Measurements from ENCODE around the gene LGR4.

LGR4 gene

DNA sequence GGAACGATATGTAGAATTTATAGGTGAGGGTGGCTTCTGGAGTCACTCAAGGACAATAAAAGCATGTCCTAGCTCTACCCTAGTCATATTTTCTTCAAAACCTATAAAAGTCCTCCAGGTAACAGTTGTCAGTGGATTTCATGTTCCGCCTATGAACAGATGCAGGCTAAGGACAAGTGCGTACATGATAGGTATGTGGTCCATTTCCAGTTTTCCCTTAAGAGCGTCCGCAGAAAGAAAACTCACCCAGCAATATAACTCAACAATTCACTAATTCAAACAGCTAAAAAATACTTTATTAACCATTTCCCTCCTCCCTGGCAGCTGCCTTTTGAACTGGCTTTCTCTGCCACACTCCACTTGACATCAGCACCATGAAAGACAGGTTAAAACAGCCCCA lies 59.4 kb downstream of the LGR4 start:
- H3K9ac ChIP-seq (ENCODE audit: insufficient read length, low read depth), result no peak overlapping the region
- H3K4me3 ChIP-seq (ENCODE audit: insufficient read length, low read depth), result no peak overlapping the region
- TF ChIP-seq SUZ12 (IDR thresholded peaks at IDR 0.05; ENCODE audit: extremely low read depth, insufficient read depth, insufficient read length) (no peak), ZNF274 (IDR thresholded peaks at IDR 0.05; ENCODE audit: low read depth, low read length) (no peak), YY1 (IDR thresholded peaks at IDR 0.05; ENCODE audit: insufficient read depth, insufficient read length) (no peak)
- H3K4me1 ChIP-seq (ENCODE audit: insufficient read depth, insufficient read length), result no peaks in the 10 kb centered on the region
- no peak for DNase-seq (ENCODE audit: low read depth, low spot score)
- H3K27me3 ChIP-seq (ENCODE audit: insufficient read depth, insufficient read length), result no peaks in the 10 kb centered on the region
- H3K36me3 ChIP-seq (ENCODE audit: insufficient read depth, insufficient read length, low read length), result peaks cover 4% of the 10 kb centered on the region
- H3K9me3 ChIP-seq (ENCODE audit: insufficient read depth, low read length), result no peaks in the 10 kb centered on the region

DNA sequence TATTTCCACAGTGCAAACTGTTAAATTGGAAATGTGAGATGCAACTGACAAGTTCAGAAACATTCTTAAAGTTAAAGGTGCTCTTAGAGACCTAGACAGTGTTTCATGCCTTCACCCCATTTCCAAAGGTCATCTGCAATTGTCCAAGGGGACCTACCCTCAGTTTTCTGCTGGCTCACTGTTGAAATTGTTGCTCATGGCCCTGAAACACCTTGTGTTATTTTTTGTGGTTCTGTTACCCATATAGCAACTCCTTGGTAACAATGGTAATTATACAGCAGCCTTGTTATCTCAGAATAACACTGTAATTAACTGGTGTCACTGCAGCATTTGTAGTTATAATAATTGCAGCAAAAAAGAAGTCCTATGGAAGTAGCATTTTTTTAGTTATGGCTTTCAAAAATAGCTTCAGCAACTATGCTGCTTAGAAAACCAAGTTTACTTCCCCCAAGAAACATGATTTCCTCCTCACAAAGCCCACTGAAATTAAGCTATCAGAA lies 60.3 kb downstream of the LGR4 start:
- no peaks in the 10 kb centered on the region for H3K27me3 ChIP-seq (ENCODE audit: insufficient read depth, insufficient read length)
- H3K9ac ChIP-seq (ENCODE audit: insufficient read length, low read depth), result no peak overlapping the region
- H3K4me1 ChIP-seq (ENCODE audit: insufficient read depth, insufficient read length), result no peaks in the 10 kb centered on the region
- no peaks in the 10 kb centered on the region for H3K9me3 ChIP-seq (ENCODE audit: insufficient read depth, low read length)
- H3K36me3 ChIP-seq (ENCODE audit: insufficient read depth, insufficient read length, low read length), result peaks cover 4% of the 10 kb centered on the region
- no peak for DNase-seq (ENCODE audit: low read depth, low spot score)
- no peak overlapping the region for H3K4me3 ChIP-seq (ENCODE audit: insufficient read length, low read depth)
- no peak for TF ChIP-seq ZNF274 (IDR thresholded peaks at IDR 0.05; ENCODE audit: low read depth, low read length)
- TF ChIP-seq YY1 (IDR thresholded peaks at IDR 0.05; ENCODE audit: insufficient read depth, insufficient read length), result no peak

DNA sequence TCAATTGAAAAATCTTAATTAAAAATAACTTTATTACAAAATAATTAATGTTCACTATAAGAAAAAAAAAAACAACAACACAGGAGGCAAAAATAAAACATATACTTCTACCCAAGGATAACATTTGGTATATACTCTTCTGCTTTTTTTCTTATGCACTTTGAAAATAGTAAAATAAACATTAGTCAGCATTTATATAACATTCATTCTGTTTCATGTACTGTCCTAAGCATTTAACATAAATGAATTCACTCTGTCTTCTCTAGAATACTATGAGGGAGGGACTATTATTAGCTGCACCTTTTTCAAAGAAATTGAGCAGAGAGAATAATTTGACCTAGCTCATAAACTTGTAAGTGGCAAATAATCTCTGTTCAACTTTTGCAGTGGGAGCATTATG lies 61.3 kb downstream of the LGR4 start:
- TF ChIP-seq ZNF274 (IDR thresholded peaks at IDR 0.05; ENCODE audit: low read depth, low read length), result no peak
- H3K9me3 ChIP-seq (ENCODE audit: insufficient read depth, low read length), result no peaks in the 10 kb centered on the region
- no peak overlapping the region for H3K4me3 ChIP-seq (ENCODE audit: insufficient read length, low read depth)
- DNase-seq (ENCODE audit: low read depth, low spot score), result no peak
- no peaks in the 10 kb centered on the region for H3K27me3 ChIP-seq (ENCODE audit: insufficient read depth, insufficient read length)
- H3K9ac ChIP-seq (ENCODE audit: insufficient read length, low read depth), result no peak overlapping the region
- H3K4me1 ChIP-seq (ENCODE audit: insufficient read depth, insufficient read length), result no peaks in the 10 kb centered on the region
- peaks cover 4% of the 10 kb centered on the region for H3K36me3 ChIP-seq (ENCODE audit: insufficient read depth, insufficient read length, low read length)

DNA sequence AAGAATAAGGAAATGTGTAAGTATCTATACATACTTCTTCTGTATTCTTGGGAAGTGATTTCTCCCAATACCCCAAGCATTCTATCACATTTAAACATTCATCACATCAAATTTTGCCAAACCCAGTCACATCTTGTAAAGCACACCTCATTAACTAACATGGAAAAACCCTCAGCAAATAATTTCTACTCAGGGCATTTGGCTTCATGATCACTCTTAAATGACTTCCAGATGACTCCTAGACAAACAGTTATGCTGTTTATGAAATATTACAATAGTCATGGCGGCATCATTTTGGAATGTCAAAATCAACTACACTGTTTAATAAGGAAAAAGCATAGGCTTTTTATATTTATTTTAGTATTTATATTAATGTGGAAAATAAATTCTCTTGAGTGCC lies 62.3 kb downstream of the LGR4 start:
- TF ChIP-seq ZNF274 (IDR thresholded peaks at IDR 0.05; ENCODE audit: low read depth, low read length) (no peak), YY1 (IDR thresholded peaks at IDR 0.05; ENCODE audit: insufficient read depth, insufficient read length) (no peak), SUZ12 (IDR thresholded peaks at IDR 0.05; ENCODE audit: extremely low read depth, insufficient read depth, insufficient read length) (no peak)
- H3K9ac ChIP-seq (ENCODE audit: insufficient read length, low read depth), result no peak overlapping the region
- no peaks in the 10 kb centered on the region for H3K27me3 ChIP-seq (ENCODE audit: insufficient read depth, insufficient read length)
- DNase-seq (ENCODE audit: low read depth, low spot score), result no peak
- peaks cover 4% of the 10 kb centered on the region for H3K36me3 ChIP-seq (ENCODE audit: insufficient read depth, insufficient read length, low read length)
- H3K9me3 ChIP-seq (ENCODE audit: insufficient read depth, low read length), result no peaks in the 10 kb centered on the region
- no peak overlapping the region for H3K4me3 ChIP-seq (ENCODE audit: insufficient read length, low read depth)
- no peaks in the 10 kb centered on the region for H3K4me1 ChIP-seq (ENCODE audit: insufficient read depth, insufficient read length)

DNA sequence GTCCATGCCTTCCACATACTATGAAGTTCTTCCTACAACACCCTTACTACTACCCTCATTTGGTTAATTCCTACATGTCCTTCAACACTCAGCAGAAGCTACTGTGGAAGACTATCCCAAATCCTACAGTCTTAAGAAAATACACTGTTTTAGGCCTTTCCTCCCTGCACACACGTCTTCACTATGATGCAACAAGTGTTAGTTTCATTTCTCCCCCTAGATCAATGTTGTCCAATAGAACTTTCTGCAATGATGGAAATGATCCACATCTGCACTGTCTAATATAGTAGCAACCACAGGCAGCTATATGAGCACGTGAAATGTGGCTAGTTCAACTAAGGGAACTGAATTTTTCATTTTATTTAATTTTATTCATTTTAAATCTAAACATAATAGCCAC lies 62.8 kb downstream of the LGR4 start:
- TF ChIP-seq SUZ12 (IDR thresholded peaks at IDR 0.05; ENCODE audit: extremely low read depth, insufficient read depth, insufficient read length), result no peak
- TF ChIP-seq ZNF274 (IDR thresholded peaks at IDR 0.05; ENCODE audit: low read depth, low read length), result no peak
- TF ChIP-seq YY1 (IDR thresholded peaks at IDR 0.05; ENCODE audit: insufficient read depth, insufficient read length), result no peak
- DNase-seq (ENCODE audit: low read depth, low spot score), result no peak
- no peaks in the 10 kb centered on the region for H3K27me3 ChIP-seq (ENCODE audit: insufficient read depth, insufficient read length)
- H3K4me3 ChIP-seq (ENCODE audit: insufficient read length, low read depth), result no peak overlapping the region
- H3K9me3 ChIP-seq (ENCODE audit: insufficient read depth, low read length), result no peaks in the 10 kb centered on the region
- no peak overlapping the region for H3K9ac ChIP-seq (ENCODE audit: insufficient read length, low read depth)
- peaks cover 4% of the 10 kb centered on the region for H3K36me3 ChIP-seq (ENCODE audit: insufficient read depth, insufficient read length, low read length)
- H3K4me1 ChIP-seq (ENCODE audit: insufficient read depth, insufficient read length), result no peaks in the 10 kb centered on the region

DNA sequence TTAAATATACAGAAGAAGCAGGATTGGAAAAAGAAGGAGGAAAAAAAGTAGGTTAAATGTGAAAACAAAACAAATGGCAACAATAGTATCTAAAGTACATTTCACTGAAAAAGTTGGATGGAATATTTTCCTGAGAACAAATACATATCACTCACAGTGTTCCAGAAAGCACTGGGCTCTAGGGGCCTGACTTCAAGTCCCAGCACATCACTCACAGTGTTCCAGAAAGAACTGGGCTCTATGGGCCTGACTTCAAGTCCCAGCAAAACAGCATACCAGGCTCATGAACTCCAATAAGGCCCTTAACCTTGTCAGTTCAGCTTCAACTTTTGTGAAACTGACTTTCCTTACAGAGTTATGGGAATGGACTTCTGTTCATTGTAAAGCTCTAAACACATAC lies 63.5 kb downstream of the LGR4 start:
- no peak overlapping the region for H3K9ac ChIP-seq (ENCODE audit: insufficient read length, low read depth)
- H3K4me3 ChIP-seq (ENCODE audit: insufficient read length, low read depth), result no peak overlapping the region
- DNase-seq (ENCODE audit: low read depth, low spot score), result no peak
- peaks cover 4% of the 10 kb centered on the region for H3K36me3 ChIP-seq (ENCODE audit: insufficient read depth, insufficient read length, low read length)
- H3K27me3 ChIP-seq (ENCODE audit: insufficient read depth, insufficient read length), result no peaks in the 10 kb centered on the region
- no peaks in the 10 kb centered on the region for H3K9me3 ChIP-seq (ENCODE audit: insufficient read depth, low read length)
- H3K4me1 ChIP-seq (ENCODE audit: insufficient read depth, insufficient read length), result no peaks in the 10 kb centered on the region
- TF ChIP-seq ZNF274 (IDR thresholded peaks at IDR 0.05; ENCODE audit: low read depth, low read length) (no peak), SUZ12 (IDR thresholded peaks at IDR 0.05; ENCODE audit: extremely low read depth, insufficient read depth, insufficient read length) (no peak), YY1 (IDR thresholded peaks at IDR 0.05; ENCODE audit: insufficient read depth, insufficient read length) (no peak)

DNA sequence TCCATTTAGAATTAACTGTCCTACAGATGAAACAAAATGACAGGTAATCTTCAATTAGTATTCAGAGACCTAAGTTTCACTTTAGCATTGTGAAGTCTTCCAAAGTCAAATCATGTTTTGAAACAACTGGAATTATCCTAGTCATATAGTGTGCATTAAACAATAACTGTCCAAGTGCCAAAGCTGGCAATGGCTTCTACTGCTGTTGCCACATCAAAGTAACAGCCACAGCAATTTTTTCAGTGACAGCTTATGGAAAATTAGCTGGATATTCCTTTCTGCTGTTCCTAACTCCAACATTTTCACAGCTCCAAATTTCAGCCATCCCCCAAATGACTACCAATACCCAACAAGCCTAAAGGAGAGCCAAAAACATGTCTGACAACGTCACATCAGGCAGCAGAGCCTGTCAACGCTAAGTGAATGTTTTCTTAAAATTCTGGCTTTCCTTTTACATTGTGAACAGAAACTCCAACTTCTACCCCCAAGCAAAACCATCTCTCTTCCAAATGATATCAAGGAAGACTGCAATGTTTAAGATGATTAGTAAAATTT lies 64.3 kb downstream of the LGR4 start:
- TF ChIP-seq ZNF274 (IDR thresholded peaks at IDR 0.05; ENCODE audit: low read depth, low read length) (no peak), SUZ12 (IDR thresholded peaks at IDR 0.05; ENCODE audit: extremely low read depth, insufficient read depth, insufficient read length) (no peak)
- peaks cover 4% of the 10 kb centered on the region for H3K36me3 ChIP-seq (ENCODE audit: insufficient read depth, insufficient read length, low read length)
- no peaks in the 10 kb centered on the region for H3K4me1 ChIP-seq (ENCODE audit: insufficient read depth, insufficient read length)
- H3K4me3 ChIP-seq (ENCODE audit: insufficient read length, low read depth), result no peak overlapping the region
- H3K9ac ChIP-seq (ENCODE audit: insufficient read length, low read depth), result no peak overlapping the region
- no peaks in the 10 kb centered on the region for H3K27me3 ChIP-seq (ENCODE audit: insufficient read depth, insufficient read length)
- no peaks in the 10 kb centered on the region for H3K9me3 ChIP-seq (ENCODE audit: insufficient read depth, low read length)
- DNase-seq (ENCODE audit: low read depth, low spot score), result no peak
